Cardiac muscle cell (in vitro differentiated cells and primary cell): ENCODE measurements around the gene CDH4. TPM values are rescaled to one million over a fixed set of nuclear protein-coding genes. Genes with fewer than 3 reads are reported as not detected.

Experiments
- DNase-seq, 2 donors: peaks; one replicate each; pipeline versions ENCODE4 v3.0.0 to v3.0.0-alpha.2; 2010 to 2017; ENCODE audit warnings: low read depth in 1 of 2, low spot score in 1 of 2
- H3K27ac ChIP-seq: fragments of 200-600 bp; sonication (generic); 2 replicates; pipeline ENCODE4 v1.5.1; 2016
- H3K27me3 ChIP-seq: fragments of 200-600 bp; sonication (generic); 2 replicates; pipeline ENCODE4 v1.6.0; 2016; ENCODE audit warnings: control low read depth
- H3K36me3 ChIP-seq: fragments of 200-600 bp; sonication (generic); 2 replicates; pipeline ENCODE4 v1.5.1; 2016; ENCODE audit warnings: control low read depth
- H3K4me1 ChIP-seq: fragments of 200-600 bp; sonication (generic); 2 replicates; pipeline ENCODE4 v1.8.1; 2017; ENCODE audit warnings: low read depth, mild to moderate bottlenecking, mixed run types
- H3K4me3 ChIP-seq: fragments of 200-600 bp; sonication (generic); 2 replicates; pipeline ENCODE4 v1.5.1; 2016; ENCODE audit warnings: mild to moderate bottlenecking
- H3K9me3 ChIP-seq: fragments of 200-600 bp; sonication (generic); 2 replicates; pipeline ENCODE4 v1.5.1; 2017; ENCODE audit warnings: low read depth, mild to moderate bottlenecking, control low read depth
- polyA plus RNA-seq: library from polyadenylated mRNA; unstranded; fragments of >200 nt; fragmentation: Nextera tagmentation; extraction: Ambion mirVana; gene quantifications from 2 replicates; pipeline ENCODE4 v1.2.1, GENCODE V29; 2016
- total RNA-seq: library from RNA; depleted of rRNA; stranded (reverse); fragments of >200 nt; gene quantifications from 2 replicates; pipeline ENCODE4 v1.2.3, GENCODE V29; 2016
- TF ChIP-seq, protein P1 (sequence below): IDR thresholded peaks from 2 replicates; pipeline ENCODE4 v1.5.1; 2012; ENCODE audit warnings: low read depth, mild to moderate bottlenecking, low read length

Gene CDH4
- total and polyA plus RNA-seq, 2 experiments from 2014 or later: 0.43 to 0.80 TPM

DNA sequence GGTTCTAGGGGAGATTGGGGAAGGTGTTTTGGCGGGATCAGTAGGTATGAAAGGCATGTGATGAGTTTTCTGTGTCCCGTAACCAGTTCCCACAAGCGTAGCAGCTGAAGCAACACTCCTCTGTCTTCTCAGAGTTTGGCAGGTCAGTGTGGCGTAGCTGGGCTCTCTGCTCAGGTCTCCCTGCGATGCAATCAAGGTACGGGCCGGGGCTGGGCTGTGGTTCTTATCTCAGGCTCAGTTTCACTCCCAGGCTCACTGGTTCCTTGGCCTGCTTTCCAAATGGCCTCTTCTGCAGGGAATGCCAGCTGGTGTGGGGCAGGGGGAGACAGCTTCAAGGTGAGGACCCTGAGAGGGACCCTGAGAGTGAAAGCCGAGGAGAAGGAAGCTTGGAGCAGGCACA is 280.7 kb downstream of the CDH4 start:
- Histone ChIP-seq H3K36me3 (no peaks in the 10 kb centered on the region), H3K27me3 (no peaks in the 10 kb centered on the region), H3K9me3 (no peaks in the 10 kb centered on the region), H3K27ac (no peak overlapping the region), H3K4me1 (no peaks in the 10 kb centered on the region), H3K4me3 (no peak overlapping the region)
- DNase-seq: no peak
- TF ChIP-seq, protein P1, sequence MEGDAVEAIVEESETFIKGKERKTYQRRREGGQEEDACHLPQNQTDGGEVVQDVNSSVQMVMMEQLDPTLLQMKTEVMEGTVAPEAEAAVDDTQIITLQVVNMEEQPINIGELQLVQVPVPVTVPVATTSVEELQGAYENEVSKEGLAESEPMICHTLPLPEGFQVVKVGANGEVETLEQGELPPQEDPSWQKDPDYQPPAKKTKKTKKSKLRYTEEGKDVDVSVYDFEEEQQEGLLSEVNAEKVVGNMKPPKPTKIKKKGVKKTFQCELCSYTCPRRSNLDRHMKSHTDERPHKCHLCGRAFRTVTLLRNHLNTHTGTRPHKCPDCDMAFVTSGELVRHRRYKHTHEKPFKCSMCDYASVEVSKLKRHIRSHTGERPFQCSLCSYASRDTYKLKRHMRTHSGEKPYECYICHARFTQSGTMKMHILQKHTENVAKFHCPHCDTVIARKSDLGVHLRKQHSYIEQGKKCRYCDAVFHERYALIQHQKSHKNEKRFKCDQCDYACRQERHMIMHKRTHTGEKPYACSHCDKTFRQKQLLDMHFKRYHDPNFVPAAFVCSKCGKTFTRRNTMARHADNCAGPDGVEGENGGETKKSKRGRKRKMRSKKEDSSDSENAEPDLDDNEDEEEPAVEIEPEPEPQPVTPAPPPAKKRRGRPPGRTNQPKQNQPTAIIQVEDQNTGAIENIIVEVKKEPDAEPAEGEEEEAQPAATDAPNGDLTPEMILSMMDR: no peak

DNA sequence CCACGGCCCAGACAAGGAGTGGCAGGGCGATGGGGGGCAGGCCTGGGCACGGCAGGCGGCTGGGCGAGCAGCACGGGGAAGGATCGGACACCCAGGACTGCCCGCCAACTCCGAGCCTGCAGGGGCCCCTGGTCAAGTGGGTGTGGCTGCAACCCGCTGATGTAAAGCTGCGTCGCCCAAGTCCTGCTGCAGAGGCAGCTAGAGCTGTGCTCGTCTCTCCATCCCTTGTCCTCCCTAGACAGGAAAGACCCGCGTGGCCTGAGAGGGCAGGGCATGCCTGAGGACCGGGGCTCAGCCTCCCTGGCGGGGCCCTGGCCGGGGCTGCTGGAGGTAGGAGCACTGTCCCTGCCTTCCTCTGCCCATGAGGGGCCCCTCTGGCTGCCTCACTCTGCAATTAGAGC is 281.2 kb downstream of the CDH4 start:
- H3K9me3 ChIP-seq: no peaks in the 10 kb centered on the region
- H3K27ac ChIP-seq: no peak overlapping the region
- DNase-seq: no peak
- H3K4me3 ChIP-seq: no peak overlapping the region
- TF ChIP-seq, protein P1: no peak
- H3K27me3 ChIP-seq: no peaks in the 10 kb centered on the region
- no peaks in the 10 kb centered on the region for H3K36me3 ChIP-seq
- no peaks in the 10 kb centered on the region for H3K4me1 ChIP-seq

DNA sequence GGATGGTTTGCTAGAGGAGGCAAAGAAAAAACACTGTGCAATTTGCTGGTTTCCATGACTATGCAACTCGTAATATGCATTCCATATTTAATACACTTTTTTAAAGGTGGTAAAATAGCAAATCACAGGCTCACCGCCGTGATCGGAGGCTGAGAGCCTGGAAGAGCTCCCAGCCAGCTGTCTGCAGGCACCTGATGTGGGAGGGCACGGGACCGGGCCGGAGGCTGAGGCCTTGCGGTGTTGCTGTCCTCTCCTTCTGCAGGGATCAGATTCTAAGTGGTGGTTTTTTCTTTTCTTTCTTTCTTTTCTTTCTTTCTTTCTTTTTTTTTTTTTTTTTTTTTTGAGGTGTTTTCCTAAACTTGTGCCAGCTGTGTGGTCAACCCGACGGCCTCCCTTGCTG is 282.3 kb downstream of the CDH4 start:
- DNase-seq: no peak
- Histone ChIP-seq H3K4me3 (no peak overlapping the region), H3K4me1 (no peaks in the 10 kb centered on the region), H3K27ac (no peak overlapping the region), H3K27me3 (no peaks in the 10 kb centered on the region), H3K9me3 (no peaks in the 10 kb centered on the region), H3K36me3 (no peaks in the 10 kb centered on the region)
- TF ChIP-seq, protein P1: no peak

DNA sequence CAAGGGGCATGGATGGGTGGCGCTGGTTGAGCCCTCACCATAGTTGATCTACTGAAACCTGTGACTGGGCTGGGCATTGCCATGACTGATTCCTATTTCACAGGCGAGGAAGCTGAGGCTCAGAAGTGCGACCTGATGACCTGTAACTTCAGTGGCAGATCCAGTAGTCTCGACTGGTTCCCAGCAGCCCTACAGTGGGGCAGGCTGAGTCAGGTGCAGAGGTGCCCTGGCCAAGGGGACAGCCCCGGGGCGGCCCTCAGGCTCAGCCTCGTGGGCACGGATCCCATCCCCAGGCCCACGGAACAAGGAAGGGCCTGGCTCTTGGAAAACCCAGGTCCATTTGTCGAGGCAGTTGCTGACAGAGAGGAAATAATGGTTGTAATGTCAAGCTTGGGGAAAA is 283.0 kb downstream of the CDH4 start:
- TF ChIP-seq, protein P1: no peak
- Histone ChIP-seq H3K4me1 (no peaks in the 10 kb centered on the region), H3K36me3 (no peaks in the 10 kb centered on the region), H3K4me3 (no peak overlapping the region), H3K27ac (no peak overlapping the region), H3K27me3 (no peaks in the 10 kb centered on the region), H3K9me3 (no peaks in the 10 kb centered on the region)
- no peak for DNase-seq

DNA sequence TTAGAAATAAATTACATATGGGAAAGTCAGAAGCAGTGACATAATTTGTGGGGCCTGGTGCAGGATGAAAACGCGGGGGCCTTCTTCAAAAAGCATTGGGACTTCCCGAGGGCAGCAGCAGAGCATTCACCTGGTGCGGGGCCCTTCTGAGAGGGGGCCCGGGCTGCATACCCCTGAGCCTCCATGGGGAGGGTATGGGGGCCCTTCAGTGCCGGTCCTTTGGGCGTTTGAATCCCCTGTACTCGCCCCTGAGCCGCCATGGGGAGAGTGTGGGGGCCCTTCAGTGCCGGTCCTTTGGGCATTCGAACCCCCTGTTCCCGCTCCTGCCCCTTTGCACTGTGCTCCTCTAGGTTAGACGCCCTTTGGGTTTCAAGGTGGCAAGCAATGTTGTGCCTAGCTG is 283.5 kb downstream of the CDH4 start:
- no peaks in the 10 kb centered on the region for H3K4me1 ChIP-seq
- no peaks in the 10 kb centered on the region for H3K9me3 ChIP-seq
- H3K27ac ChIP-seq: no peak overlapping the region
- no peaks in the 10 kb centered on the region for H3K27me3 ChIP-seq
- no peak for DNase-seq
- no peak overlapping the region for H3K4me3 ChIP-seq
- no peaks in the 10 kb centered on the region for H3K36me3 ChIP-seq
- TF ChIP-seq, protein P1: no peak

DNA sequence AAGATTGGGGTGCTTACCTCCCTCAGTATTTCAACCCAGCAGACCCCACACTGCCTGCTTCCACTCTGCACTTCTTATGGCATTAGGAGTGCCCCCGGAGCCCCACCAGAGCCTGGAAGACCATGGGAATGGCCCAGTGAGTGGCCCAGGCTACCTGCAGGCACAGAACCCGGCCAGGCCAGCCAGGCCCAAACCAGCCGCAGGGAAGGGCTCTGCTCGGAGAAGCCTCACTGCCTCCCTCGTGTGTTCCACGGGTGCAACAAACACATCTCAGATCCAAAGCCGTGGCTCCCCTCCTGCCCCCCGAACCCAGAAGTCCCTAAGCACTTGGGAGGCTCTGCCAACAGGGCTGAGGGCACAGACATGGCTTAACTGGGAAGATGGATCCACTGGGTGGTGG is 283.9 kb downstream of the CDH4 start:
- no peak for DNase-seq
- Histone ChIP-seq H3K9me3 (no peaks in the 10 kb centered on the region), H3K27me3 (no peaks in the 10 kb centered on the region), H3K27ac (no peak overlapping the region), H3K4me3 (no peak overlapping the region), H3K36me3 (no peaks in the 10 kb centered on the region), H3K4me1 (no peaks in the 10 kb centered on the region)
- TF ChIP-seq, protein P1: no peak
